DND-41 (cell line): ENCODE data around the gene CYTH4.

Source experiments
- ATAC-seq: fragments of 200-7000 bp; cut with Tn5 transposase; 3 replicates; pipeline ENCODE4 v1.9.1; 2021; ENCODE audit warnings: low read depth; ENCODE audit not compliant: insufficient read depth
- DNase-seq: peaks from one replicate; pipeline ENCODE4 v3.0.0-alpha.2; 2020
- H2AFZ ChIP-seq: 2 replicates; pipeline ENCODE4 v1.6.0; 2012; ENCODE audit warnings: low read depth, low read length
- H3K27ac ChIP-seq: 2 replicates; pipeline ENCODE4 v1.5.1; 2012; ENCODE audit warnings: low read length, inconsistent platforms
- H3K27me3 ChIP-seq: fragments of 200-600 bp; sonication (generic); 2 replicates; pipeline ENCODE4 v1.6.0; 2012; ENCODE audit warnings: low read length, mild to moderate bottlenecking, inconsistent platforms; ENCODE audit not compliant: insufficient read depth, poor library complexity
- H3K36me3 ChIP-seq: 2 replicates; pipeline ENCODE4 v1.5.1; 2012; ENCODE audit warnings: low read length, inconsistent platforms; ENCODE audit not compliant: insufficient read depth
- H3K4me1 ChIP-seq: 2 replicates; pipeline ENCODE4 v1.5.1; 2012; ENCODE audit warnings: mild to moderate bottlenecking, low read length; ENCODE audit not compliant: insufficient read depth
- H3K4me2 ChIP-seq: 2 replicates; pipeline ENCODE4 v1.6.0; 2012; ENCODE audit warnings: mild to moderate bottlenecking, moderate library complexity, low read length, inconsistent platforms; ENCODE audit not compliant: insufficient read depth
- H3K4me3 ChIP-seq, 2 experiments: fragments of 200-600 bp in 1 of 2; shearing (Covaris generic) in 1 of 2; 2 replicates each; pipeline ENCODE4 v1.5.1; 2012 to 2016; ENCODE audit warnings: inconsistent platforms in 2 of 2, low read length in 2 of 2, mild to moderate bottlenecking in 2 of 2, low read depth in 1 of 2, moderate library complexity in 1 of 2
- H3K79me2 ChIP-seq: 2 replicates; pipeline ENCODE4 v1.6.0; 2012; ENCODE audit warnings: low read length, inconsistent platforms; ENCODE audit not compliant: insufficient read depth
- H3K9ac ChIP-seq: 2 replicates; pipeline ENCODE4 v1.6.0; 2012; ENCODE audit warnings: low read depth, mild to moderate bottlenecking, inconsistent platforms, low read length, moderate library complexity
- H3K9me3 ChIP-seq: 2 replicates; pipeline ENCODE4 v1.5.1; 2012; ENCODE audit warnings: low read length, moderate library complexity, mild to moderate bottlenecking, inconsistent platforms; ENCODE audit not compliant: insufficient read depth, severe bottlenecking
- H4K20me1 ChIP-seq: 2 replicates; pipeline ENCODE4 v1.6.0; 2012; ENCODE audit warnings: low read length; ENCODE audit not compliant: insufficient read depth
- CTCF ChIP-seq: IDR thresholded peaks from 2 replicates; pipeline ENCODE4 v1.5.1; 2012; ENCODE audit warnings: borderline replicate concordance, low read length, moderate library complexity, mild to moderate bottlenecking; ENCODE audit not compliant: poor library complexity, severe bottlenecking; ENCODE audit errors: extremely low read depth
- EZH2 ChIP-seq: IDR thresholded peaks from 3 replicates; pipeline ENCODE4 v1.6.1; 2012; ENCODE audit warnings: borderline replicate concordance, low read depth, mild to moderate bottlenecking, moderate library complexity, low read length, inconsistent platforms; ENCODE audit not compliant: severe bottlenecking

The CYTH4 gene

GRCh38 chr22:37239336-37240239 is 42.7 kb upstream of the CYTH4 start:
- no peak for TF ChIP-seq EZH2
- TF ChIP-seq CTCF = no peak
- peaks cover 88% of the 10 kb centered on the region for H3K79me2 ChIP-seq
- peaks cover 71% of the 10 kb centered on the region for H3K4me1 ChIP-seq
- H3K27ac ChIP-seq = peak overlapping the region; percentile 30
- no peaks in the 10 kb centered on the region for H3K9me3 ChIP-seq
- peaks cover 72% of the 10 kb centered on the region for H3K36me3 ChIP-seq
- no peak overlapping the region for H3K4me2 ChIP-seq
- no peak overlapping the region for H3K9ac ChIP-seq
- no peaks in the 10 kb centered on the region for H3K27me3 ChIP-seq
- ATAC-seq (no peak), DNase-seq (no peak)
- no peak overlapping the region for H3K4me3 ChIP-seq
- H2AFZ ChIP-seq = no peak overlapping the region
- peaks cover 71% of the 10 kb centered on the region for H4K20me1 ChIP-seq

GRCh38 chr22:37240240-37240940 is 41.9 kb upstream of the CYTH4 start:
- peaks cover 70% of the 10 kb centered on the region for H3K4me1 ChIP-seq
- no peak overlapping the region for H2AFZ ChIP-seq
- no peak overlapping the region for H3K4me3 ChIP-seq
- H3K9ac ChIP-seq = no peak overlapping the region; the same call in 1 of the 2 replicates
- no peak for DNase-seq
- H4K20me1 ChIP-seq = peaks cover 63% of the 10 kb centered on the region
- H3K27ac ChIP-seq = peak overlapping the region; percentile 94; the same call in 1 of the 2 replicates
- no peak for ATAC-seq
- H3K4me2 ChIP-seq = no peak overlapping the region
- no peaks in the 10 kb centered on the region for H3K9me3 ChIP-seq
- peaks cover 64% of the 10 kb centered on the region for H3K36me3 ChIP-seq
- TF ChIP-seq EZH2 (no peak), CTCF (no peak)
- H3K79me2 ChIP-seq = peaks cover 80% of the 10 kb centered on the region
- H3K27me3 ChIP-seq = no peaks in the 10 kb centered on the region

- no peaks in the 10 kb centered on the region for H3K27me3 ChIP-seq
- H3K9me3 ChIP-seq = no peaks in the 10 kb centered on the region
- H3K27ac ChIP-seq = peak overlapping the region; percentile 94
- H3K36me3 ChIP-seq = peaks cover 58% of the 10 kb centered on the region
- H3K4me2 ChIP-seq = peak overlapping the region; percentile 87; the same call in 1 of the 2 replicates
- H3K4me3 ChIP-seq = no peak overlapping the region
- no peak for TF ChIP-seq EZH2
- TF ChIP-seq CTCF = no peak
- no peak for ATAC-seq
- peaks cover 58% of the 10 kb centered on the region for H4K20me1 ChIP-seq
- no peak overlapping the region for H2AFZ ChIP-seq
- peaks cover 75% of the 10 kb centered on the region for H3K79me2 ChIP-seq
- no peak for DNase-seq
- peak overlapping the region; percentile 79; the same call in 1 of the 2 replicates for H3K9ac ChIP-seq
- peaks cover 66% of the 10 kb centered on the region for H3K4me1 ChIP-seq
Observed at GRCh38 chr22:37240941-37241320, 41.4 kb upstream of the CYTH4 start.
